DMS114 treated with DMSO at 0.1 percent for 48 hours (cell line): ENCODE measurements around the gene CRELD1.
"Not testable (repeated sequence)": the region's sequence is repeated elsewhere in the genome, so short reads cannot be mapped to it uniquely, and the experiment has no call there.

Source experiments
- DNase-seq: peaks from one replicate; lab custom pipeline; 2025; ENCODE audit not compliant: unreplicated experiment; lab: John Stamatoyannopoulos, UW

CRELD1 gene

DNA sequence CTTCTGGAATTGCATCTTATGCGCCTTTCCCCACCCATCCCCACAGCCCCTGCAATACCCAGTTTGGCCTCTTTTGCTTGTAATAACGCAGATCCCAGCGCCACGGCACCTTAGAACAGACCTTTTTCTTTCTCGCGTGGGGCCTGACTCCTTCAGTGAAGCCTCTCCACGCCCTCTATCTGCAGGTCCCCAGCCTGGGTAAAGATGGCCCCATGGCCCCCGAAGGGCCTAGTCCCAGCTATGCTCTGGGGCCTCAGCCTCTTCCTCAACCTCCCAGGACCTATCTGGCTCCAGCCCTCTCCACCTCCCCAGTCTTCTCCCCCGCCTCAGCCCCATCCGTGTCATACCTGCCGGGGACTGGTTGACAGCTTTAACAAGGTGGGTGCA lies 594 bp downstream of the CRELD1 start:
- no peak for DNase-seq

DNA sequence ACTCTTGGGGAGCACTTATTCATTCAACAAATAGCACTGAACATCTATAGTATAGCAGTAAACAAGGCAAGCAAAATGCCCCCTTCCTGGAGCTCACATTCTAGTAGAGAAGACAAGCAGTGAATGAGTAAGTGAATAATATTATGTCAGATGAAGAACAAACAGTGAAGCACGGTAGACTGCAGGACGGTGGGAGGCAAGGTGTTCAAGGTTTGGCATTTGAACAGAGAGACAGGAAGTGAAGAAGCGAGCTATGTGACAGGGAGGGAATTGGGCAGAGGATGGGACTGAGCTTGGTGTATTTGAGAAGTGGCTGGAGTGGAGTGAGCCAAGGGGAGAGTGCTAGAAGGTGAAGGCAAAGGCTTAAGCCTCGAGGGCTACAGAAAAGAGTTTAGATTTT lies 1.4 kb downstream of the CRELD1 start:
- DNase-seq = no peak

- no peak for DNase-seq
These were observed 2.4 kb downstream of the CRELD1 start for GRCh38 chr3:9935966-9936510.

- no peak for DNase-seq
These were observed 4.0 kb downstream of the CRELD1 start for GRCh38 chr3:9937486-9938238.

DNA sequence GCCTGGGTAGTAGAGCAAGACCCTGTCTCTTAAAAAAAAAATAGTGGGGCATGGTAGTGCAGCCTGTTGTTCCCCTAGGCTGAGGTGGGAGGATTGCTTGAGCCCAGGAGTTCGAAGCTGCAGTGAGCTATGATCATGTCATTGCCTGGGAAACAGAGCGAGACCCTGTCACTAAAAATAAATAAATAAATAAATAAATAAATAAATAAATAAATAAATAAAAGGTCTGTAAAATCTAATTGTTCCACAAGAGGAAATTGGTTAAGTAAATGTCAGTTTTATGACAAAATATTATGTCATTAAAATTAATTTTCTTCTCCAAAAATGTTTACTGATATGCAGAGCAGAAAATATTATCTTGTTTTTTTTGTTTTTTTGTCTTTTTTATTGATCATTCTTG lies 5.3 kb downstream of the CRELD1 start:
- no peak for DNase-seq

DNA sequence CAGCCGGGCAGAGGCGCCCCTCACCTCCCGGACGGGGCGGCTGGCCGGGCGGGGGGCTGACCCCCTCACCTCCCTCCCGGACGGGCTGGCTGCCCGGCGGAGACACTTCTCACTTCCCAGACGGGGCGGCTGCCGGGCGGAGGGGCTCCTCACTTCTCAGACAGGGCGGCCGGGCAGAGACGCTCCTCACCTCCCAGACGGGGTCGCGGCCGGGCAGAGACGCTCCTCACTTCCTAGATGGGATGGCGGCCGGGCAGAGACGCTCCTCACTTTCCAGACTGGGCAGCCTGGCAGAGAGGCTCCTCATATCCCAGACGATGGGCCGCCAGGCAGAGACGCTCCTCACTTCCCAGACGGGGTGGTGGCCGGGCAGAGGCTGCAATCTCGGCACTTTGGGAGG lies 6.3 kb downstream of the CRELD1 start:
- DNase-seq = not testable (repeated sequence)

GRCh38 chr3:9940746-9941145 lies 7.1 kb downstream of the CRELD1 start:
- DNase-seq = no peak

DNA sequence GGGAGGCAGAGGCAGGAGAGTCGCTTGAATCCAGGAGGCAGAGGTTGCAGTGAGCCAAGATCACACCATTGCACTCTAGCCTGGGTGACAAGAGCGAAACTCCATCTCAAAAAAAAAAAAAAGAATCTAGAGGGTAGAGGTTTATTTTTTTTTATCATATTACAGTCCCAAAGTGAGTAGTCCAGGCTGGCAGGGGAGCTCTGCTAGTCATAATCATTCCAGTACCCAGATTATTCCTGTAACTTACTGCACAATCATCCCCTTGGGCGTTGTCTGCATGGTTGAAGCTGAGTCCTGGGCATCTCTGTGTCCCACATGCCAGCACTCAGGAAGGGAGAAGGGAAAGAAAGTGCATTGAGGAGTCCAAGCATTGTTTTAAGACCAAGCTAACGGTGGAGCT lies 8.5 kb downstream of the CRELD1 start:
- DNase-seq = no peak

- no peak for DNase-seq
These were observed 9.5 kb downstream of the CRELD1 start for GRCh38 chr3:9942934-9943690.

GRCh38 chr3:9944271-9944670 lies 10.6 kb downstream of the CRELD1 start:
- no peak for DNase-seq

DNA sequence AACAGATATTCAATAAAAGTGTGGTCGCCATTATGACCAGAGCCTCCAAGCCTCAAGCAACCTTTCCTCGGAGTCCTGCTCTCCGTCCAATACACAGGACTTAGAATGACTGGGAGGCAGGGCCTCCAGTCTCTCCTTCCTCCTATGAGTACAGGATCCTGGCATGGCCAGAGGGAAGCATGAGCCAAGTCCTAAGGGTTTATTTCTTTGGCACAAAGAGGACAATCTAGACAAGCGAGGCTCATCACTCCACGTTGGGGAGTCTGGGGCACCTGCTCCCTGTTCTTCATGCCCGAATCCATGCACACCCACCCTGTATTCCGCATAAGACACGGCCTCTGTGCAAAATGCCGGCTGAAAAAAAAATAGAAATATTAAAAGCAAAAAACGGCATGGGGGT lies 11.7 kb downstream of the CRELD1 start:
- no peak for DNase-seq

GRCh38 chr3:9946112-9947024 lies 12.7 kb downstream of the CRELD1 start:
- DNase-seq = no peak

DNA sequence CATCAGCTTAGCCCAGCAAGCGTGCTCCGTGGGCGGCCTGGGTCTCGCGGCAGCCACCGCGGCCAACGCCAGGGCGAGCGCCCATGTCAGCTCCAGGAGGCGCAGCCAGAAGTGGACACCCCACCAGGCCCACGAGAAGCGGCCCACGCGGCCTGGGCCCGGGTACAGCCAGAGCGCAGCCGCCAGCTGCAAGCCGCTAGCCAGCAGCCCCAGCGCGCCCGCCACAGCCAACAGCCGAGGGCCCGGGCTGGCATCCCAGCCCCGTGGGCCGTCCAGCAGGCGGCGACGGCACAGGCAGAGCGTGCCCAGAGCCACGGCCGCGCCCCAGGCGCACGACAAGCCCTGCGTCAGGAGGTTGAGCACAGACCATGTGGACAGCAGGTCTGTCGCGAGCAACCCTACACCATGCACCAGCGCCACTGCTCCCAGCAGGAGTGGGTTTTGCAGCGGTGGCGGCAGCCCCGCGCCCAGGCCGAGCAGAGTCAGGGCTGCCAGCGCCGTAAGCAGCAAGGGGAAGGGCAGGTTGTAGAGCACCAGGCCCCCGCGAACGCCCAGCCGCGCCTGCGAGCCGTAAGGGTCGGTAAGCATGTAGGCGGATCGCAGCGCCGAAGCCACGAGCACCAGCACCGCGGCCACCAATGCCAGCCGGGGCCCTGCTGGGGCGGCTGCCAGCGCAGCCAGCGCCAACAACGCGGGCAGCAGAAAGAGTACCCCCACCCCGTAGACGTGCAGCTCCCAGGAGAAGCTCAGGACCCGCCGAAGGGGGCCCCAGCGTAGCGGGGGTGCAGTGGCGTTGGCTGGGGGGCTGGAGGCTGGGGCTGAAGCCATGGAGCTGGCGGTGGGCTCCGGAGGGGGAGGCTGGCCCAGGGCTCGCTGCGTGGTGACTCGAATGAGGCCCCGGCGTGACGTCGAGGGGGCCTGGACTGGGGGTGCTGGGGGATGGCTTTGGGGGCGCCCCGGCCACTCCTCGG lies 13.7 kb downstream of the CRELD1 start:
- DNase-seq = no peak

DNA sequence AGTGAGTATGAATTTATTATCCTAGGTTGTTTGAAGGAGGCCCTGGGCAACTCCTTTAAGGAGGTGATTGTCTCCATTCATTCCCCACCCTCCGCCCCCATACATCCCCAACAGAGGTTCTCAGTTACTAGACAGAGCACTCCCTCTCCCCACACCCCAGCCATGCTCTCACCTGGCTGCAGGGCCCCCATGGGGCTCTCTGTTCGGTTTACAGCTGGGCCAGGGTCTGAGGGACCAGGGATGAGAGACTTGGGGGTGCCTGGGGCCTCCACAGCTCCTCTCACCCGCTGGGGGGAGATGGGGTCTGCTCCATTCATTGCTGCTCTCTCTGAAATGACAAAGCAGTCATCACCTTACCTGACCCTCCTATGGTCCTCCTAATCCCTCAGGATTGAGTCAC lies 15.0 kb downstream of the CRELD1 start:
- DNase-seq = no peak

- no peak for DNase-seq
These were observed 15.5 kb downstream of the CRELD1 start for GRCh38 chr3:9949115-9949514.

DNA sequence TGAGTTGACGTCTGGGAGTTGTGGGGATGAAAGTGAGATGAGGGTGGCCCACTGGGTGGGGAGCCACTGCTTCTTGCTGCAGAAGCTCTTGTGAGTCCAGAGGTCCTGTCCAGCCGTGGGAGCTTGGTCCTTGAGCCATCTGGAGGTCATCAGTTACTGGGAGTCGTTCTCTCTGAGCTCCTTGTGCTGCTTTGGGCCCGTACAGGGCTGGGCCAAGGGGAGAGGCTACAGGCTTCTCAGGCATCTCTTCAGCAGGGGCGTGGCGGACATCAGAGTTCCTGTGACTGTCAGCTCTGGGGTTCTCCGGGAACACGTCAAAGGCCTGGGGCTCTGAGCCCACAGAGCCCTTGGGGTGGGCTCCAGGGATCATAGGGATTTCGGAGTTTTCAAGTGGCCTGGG lies 16.0 kb downstream of the CRELD1 start:
- DNase-seq = no peak

GRCh38 chr3:9951126-9951525 lies 17.5 kb downstream of the CRELD1 start:
- no peak for DNase-seq

DNA sequence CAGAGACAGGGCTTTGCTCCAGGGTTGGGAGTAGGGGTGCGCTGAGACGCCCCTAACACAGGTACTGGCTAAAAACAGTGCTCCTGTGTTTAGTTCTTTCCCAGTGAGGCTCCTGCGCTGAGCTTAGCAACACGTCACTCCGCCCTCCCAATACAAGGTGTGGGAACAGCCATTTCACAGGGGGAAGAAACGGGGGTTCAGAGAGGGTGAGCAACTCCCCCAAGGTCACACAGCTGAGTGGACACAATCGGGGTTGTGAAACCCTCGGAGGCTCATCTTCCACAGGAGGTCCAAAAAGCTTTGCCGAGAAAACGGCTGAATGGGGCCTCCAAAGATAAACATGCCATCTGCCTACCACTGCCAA lies 17.9 kb downstream of the CRELD1 start:
- DNase-seq = no peak

DNA sequence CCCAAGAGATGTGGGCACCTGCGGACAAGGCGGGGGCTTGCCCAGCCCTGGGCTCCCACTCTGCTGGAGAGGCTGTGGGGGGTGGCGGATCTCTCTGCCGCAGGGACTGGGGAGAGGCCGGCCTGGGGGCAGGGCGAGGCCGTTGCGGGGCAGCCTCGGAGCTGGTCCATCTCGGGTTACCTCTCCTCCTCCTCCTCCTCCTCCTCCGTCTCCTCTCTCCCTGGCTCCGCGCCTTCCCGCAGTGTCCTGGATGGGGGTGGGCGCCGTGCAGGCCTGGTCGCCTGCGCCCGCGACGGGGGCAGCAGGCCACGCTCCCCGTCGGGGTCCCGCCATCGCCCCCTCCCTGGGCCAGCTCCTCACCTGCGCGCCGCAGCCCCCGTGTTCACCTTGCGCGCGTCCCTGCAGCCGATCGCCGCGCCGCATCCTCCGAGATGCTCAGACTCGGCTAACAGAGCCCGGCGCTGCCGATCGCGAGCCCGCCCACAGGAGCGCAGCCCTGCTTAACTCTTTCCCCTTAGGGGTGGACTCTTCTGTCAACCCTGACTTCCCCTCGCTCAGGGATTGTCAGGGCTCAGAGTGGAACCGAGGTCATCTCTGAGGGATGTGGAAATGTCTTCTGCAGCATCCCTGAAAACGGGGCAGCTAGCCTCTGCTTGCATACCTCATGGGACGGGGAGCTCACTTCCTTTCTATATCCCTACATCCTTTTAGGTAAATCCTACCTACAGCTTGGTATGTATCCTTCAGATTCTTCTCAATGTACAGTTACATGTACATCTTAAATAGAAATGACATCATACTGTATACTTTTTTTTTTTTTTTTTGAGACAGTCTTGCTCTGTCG lies 18.6 kb downstream of the CRELD1 start, which contains the start of gene PRRT3:
Gene PRRT3 (minus strand): TSS at position 447 of the 844 bp plus-strand sequence. CDS start 2,293 bp downstream, outside the sequence.
- no peak for DNase-seq
